SKM-1 treated with dmso at 0.1 percent for 144 hours (cell line): ENCODE results near the gene PPM1J.

Experiments
- DNase-seq: peaks from one replicate; lab custom pipeline; 2025; ENCODE audit not compliant: unreplicated experiment; lab: John Stamatoyannopoulos, UW

PPM1J gene

DNA sequence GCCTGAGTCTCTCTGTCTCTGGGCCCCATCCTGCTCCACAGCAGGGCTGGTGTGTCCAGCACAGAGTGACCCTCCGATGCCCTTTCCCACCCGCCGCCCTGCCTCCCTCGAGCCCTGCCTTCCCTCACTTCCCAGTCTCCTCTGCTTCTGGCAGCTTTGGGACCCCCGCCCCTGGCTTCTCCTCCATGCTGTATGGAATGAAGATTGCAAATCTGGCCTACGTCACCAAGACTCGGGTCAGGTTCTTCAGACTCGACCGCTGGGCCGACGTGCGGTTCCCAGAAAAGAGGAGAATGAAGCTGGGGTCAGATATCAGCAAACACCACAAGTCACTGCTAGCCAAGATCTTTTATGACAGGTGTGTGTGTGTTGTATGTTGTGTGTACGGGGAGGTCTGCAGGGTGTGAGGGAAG lies 26.3 kb downstream of the PPM1J start:
- DNase-seq: no peak

DNA sequence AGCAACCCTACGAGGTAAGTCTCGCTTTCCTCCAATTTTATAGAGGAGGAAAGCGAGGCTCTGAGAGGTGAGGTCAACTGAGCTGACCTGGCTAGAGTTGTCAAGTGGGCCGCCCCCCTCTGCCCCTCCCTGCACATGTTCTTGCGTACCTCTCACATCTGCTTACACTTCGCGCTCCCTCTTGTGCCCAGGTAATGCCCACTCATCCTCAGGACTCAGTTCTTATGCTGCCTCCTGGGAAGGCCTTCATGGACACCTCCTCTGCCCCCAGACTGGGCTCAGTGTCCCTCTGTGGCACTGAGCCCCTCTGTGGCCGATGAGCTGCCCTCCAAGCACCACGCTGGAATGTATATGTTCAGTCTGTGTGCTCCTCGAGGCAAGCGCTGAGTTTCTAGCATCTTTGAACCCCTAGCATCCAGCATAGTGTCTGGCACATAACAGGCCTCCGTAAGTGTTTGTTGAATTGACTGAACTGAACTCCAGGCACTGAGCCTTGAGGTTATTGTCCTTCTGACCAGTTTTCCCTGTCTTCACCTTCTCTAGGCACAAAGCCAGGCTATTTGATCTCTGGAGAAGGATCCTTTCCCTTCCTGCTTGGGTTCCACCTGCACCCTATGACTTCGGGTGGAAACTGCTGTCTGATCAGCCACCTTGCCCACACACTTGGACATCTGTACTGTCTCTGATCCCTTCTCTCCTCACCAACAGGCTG lies 27.2 kb downstream of the PPM1J start:
- DNase-seq: no peak

DNA sequence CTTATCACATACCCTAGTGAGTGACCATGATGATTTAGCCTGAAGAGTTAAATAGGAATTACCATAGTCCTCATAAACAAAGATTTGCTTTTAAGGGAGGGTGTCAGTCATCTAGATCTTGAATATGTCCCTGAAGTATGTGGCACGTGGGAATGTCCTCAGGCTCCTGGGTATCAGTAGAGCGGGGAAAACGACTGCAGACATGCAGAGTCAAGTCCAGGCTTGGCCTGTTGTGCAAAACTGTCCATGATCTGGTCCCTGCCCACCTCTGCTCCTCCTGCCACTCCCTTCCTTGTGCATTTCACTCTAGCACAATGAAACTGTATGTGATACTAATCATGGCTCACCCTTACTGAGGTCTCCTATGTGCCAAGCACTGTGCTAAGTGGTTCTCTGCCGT lies 27.8 kb downstream of the PPM1J start:
- DNase-seq: no peak

DNA sequence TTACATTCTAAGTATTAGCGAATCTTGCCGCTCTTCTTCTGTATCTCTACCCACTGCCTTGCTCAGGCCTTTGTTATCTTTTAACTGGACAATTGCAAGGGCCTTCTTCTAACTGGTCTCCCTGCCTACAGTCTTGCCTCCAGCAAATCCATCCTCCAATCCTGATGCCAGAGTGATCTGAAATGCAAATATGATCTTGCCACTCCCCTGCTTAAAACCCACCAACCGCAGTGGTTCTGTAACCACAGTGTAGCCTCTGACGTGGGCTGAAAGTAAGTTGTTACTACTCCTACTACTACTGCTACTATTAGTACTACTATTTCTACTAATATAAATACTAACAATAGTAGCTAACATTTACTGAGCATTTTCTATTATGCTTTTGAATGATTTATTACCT lies 28.3 kb downstream of the PPM1J start:
- DNase-seq: no peak

DNA sequence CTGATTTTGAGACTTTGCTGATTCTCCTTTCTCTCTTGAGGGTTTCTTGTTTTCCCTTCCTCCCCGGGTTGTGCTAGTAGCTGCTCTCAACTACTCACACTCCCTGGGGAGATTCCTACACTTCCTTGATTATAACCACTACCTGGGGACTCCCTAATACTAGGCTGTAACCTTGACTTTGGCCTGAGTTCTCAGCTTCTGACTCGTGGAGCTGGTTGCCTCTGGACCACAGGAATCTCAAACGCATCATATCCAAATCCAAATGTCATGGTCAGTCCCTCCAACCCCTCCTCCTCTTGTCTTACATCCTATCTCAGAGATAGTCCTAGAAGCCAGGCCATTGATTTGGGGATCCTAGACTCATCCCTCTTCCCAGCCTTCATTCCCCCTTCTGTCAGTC lies 28.7 kb downstream of the PPM1J start:
- no peak for DNase-seq

DNA sequence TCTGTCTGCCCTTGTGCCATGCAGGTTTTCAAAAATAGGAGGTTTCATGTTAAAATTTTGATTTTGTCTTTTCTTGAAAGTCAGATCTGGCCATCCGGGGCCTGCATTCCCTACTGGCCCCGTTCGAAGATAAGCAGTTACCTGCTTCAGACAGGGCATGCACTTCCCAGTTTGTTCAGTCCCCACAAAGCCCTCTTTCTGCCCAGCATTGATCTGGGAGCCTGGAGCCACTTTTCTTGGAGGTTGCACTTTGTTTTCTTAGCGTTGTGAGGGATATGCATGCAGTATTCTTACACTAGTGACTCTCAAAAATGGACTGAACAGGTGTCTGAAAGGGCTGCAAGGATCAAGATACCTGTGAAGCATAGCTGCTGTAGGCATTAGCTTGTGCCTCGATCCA lies 29.2 kb downstream of the PPM1J start:
- DNase-seq: no peak

DNA sequence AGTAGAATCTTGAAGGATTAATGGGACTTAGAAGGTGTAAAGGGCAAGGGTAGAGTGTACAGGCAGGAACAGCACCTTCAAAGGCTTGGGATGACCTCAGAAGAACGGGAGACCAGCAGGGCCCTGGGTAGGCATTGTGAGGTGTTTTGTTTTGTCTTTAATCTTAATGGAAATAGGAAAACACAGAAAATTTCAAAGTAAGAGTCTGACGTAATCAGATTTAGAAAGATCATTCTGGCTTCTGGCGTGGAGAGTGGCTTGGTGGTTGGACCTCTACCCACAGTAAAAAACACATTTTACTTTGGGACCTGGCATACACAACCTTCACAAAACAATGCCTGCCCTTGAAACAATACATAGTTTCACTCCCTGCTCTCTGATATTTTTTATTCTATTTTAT lies 36.5 kb downstream of the PPM1J start:
- DNase-seq: no peak

DNA sequence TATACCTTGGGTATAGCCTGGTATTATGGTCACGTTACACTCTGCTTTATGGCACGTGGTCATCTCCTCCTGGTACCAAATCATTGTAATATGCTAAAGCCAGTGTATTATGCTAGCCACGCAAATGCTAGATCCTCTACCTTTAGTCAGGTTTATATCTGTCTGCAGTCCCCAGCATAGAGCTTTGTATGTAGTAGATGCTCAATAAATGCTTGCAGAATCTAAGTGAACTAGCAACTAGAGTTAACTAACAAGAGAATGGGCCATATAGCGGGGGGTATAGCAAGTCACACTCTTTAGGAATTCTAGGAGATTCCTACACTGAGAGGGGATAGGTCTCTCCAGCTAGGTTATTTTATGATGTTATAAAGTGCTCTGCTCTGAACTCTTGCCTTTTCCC lies 37.6 kb downstream of the PPM1J start:
- DNase-seq: no peak

DNA sequence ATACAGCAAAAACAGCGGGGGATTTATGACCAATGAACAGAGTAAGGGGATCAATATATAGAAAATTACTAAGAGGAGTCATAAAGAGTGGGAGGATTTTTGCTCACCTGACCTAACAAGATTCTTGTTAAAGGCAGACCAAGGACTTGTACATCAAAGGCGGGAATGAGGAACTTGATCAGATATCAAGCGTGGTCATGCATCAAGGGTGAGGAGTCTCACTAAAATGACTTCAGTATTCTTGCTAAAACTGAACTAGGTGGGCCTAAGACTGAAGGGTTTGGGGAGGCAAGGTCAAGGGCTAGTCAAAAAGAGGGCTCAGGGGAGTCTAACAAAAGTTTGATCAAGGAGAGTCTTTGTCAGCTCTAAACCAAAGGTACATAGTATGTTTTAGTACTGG lies 38.6 kb downstream of the PPM1J start:
- DNase-seq: no peak

DNA sequence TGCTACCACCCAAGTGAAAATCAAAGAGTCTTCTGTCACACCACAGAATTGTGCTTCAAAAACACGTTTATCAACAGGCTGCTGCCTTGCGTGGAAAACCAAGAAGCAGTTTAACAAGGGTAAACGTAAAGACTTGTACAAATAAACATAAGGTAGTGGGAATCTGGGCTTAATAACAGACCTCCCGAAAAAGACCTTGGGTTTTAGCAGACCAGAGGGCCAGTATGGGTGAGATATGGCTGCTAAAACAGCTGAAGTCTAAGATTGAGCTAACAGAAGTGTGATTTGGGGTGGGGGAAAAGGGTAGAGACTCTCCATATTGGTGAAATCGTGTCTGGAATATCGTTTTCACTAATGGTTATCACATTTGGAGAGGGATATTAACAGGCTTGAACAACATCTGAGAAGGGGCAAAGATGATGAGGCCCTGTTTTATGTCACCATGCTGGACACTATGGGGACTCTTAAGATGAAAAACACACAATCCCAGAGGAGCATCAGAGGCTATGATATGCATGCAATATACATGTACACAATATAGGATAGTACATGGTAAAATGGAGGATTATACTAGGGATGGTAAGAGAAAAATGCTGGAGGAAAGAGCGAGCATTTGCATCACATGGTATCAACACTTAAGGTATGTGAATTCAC lies 39.3 kb downstream of the PPM1J start:
- DNase-seq: no peak

DNA sequence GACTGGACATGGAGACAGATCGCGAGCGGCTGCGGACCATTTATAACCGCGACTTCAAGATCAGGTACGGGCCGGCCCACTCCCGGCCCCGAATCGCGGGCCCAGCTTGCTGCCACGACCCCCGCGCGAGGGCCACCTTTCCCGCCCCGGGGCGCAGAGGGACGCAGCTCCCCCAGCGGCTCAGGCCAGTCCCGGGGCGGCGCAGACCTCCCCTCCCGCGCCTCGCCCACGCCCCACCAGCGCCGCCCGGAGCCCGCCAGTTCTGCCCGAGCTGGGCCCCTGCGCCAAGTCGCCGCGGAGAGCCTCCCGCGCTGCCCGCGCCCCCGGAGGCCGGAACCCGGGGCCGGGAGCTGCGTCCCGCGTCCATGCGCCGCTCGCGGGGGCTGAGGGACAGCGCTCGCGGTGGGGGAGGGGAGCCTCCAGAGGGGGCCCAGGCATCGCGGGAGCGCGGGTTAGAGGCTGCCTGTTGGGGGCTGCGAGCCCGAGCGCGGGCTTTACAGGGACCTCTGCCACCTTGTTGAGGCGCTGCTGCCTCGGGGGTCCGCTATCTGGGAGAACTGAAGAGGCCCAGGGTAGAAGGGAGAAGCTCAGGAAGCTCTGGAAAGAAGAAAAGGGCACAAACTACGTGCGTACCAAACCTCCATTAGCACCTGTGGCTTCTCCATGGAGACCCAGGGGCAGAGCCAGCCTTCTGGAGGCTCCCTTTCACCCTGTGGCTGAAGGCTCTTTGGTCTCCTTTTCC lies 40.0 kb downstream of the PPM1J start:
- no peak for DNase-seq

DNA sequence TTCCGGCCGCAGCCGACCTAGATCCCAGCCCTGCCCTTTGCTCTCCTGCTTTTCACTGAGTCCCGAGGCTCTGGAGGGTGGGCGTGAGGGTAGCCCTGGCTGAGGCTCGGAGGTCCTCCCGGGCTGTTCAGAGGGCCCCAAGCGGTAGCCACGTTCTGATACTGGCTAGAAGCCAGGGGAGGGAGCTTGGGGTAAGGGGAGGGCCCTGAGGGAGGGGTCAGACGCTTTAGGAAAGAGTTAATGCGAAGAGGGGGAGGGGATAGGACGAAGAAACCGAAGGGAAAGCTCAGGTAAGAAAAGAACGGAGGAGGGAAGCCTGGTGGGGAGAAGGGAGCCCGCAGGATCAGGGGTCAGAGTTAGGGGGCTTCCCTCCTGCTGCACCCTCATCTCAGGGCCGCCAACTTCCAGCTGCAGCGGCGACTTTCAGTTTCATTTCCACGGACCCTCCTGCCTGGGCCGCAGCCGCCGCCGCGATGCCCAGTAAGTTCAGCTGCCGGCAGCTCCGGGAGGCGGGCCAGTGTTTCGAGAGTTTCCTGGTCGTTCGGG lies 40.6 kb downstream of the PPM1J start, which contains the start of gene MOV10:
TSS of gene MOV10 (plus strand) at position 220 of the 546 bp plus-strand sequence. CDS start at position 474, 254 bp downstream.
- DNase-seq: peak; percentile 57

DNA sequence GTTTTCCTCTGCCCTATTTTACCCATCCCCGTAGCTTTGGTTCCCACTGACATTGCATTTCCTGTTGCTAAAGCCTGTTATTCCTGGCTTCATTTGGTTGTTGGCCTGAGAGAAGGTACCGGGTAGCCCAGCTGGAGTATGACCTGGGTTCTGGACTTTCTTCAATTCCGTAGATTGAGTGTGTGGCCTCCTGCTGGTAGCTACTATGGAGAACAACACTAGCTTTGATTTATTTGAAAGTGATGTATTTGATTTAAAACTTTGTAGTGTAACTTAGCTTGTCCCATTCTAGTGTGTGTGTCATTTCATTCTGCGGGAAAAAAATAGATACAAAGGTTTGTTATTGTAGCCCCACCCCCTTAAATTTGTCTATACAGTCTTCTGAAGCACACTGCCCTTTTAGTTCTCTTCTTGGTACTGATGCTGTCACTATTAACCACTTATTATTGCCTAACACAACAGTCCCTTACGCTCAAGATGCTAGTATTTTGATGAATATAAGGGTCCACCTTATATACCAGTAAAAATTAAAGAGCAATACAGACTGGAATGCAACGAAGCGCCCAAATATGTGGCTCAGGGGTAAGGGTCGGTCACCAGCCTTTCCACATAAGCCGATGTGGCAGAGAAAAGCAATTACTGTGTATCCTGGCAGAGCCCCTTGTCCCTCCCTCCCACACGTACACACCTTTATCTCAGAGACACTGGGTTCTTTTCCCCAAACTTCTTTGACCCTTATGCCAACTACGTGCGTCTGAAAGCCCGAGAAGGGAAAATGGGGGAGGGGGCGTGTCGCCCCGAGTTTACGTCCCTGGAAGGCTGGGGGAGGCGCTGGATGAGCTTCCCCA lies 41.3 kb downstream of the PPM1J start:
- DNase-seq: peak; percentile 57

DNA sequence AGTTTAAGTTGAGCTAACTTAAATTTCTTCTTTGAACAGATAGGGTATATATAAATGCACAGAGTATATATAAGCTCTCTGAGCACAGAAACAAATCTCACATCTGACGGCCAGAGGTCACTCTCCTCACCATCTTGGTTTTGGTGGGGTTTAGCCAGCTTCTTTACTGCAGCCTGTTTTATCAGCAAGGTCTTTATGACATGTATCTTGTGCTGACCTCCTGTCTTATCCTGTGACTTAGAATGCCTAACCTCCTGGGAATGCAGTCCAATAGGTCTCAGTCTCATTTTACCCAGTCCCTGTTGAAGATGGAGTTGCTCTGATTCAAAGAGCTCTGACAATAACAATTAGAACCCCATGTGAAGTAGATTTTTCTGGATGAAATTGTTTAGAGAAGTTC lies 42.3 kb downstream of the PPM1J start:
- no peak for DNase-seq

DNA sequence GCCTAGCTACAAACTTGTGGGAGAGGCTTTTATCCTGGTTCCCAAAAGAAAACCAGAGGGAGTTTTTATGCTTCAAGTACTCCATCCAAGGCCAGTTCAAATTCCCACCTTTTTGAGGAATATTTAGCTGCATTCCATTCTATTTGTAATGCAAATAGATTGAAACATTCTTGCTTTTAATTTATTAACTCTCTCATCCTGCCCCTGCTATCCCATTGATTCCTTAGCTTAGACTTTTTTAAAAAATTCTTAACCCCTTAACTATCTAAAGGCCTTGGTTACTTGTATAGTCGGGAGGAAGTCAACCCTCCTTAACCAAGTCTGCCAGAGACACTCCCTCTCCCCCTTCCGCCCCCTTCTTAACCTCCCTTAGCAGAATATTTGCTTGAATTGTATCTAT lies 43.1 kb downstream of the PPM1J start:
- DNase-seq: no peak

DNA sequence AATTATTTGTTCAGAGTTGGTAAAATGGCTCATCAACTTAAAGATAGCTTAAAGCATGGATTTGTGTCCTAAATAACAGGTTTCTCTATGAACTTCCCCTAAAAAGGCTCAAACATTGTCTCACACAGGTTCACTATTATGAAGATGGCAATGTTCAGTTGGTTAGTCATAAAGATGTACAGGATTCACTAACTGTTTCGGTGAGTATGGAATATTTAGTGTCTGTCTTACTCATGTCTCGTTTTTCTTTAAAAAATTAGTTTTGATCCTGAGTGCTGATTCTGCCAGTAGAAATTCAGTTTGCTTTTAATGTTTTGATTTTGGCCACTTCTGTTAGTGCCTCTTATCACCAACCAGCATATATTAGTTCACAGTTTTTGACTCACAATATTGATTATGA lies 48.2 kb downstream of the PPM1J start:
- no peak for DNase-seq

DNA sequence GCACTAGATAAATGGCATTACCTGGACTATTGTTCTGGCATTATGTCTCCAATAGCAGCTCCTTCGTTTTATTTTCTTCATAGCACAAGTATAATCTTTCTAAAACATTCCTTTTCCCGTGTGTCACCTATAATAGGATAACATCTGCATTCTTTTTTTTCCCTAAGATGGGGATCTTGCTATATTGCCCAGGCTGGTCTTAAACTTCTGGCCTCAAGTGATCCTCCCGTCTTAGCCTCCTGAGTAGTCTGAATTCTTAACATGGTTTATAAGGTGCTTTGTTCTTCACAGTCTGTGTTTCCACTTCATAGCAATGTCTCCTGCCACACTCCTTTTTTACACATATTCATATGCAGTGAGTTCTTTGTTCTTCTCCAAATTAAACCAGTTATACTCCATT lies 49.3 kb downstream of the PPM1J start:
- no peak for DNase-seq
